Activated CD4-positive, alpha-beta T cell treated with anti-CD3 and anti-CD28 coated beads, Interleukin-2, amount 50 U/mL, for 4 hours (primary cell): Measurements from ENCODE around the gene GRIFIN.

Experiments used
- DNase-seq, 2 experiments: peaks; one replicate each; pipeline ENCODE4 v3.0.0-alpha.2; 2020

The GRIFIN gene

DNA sequence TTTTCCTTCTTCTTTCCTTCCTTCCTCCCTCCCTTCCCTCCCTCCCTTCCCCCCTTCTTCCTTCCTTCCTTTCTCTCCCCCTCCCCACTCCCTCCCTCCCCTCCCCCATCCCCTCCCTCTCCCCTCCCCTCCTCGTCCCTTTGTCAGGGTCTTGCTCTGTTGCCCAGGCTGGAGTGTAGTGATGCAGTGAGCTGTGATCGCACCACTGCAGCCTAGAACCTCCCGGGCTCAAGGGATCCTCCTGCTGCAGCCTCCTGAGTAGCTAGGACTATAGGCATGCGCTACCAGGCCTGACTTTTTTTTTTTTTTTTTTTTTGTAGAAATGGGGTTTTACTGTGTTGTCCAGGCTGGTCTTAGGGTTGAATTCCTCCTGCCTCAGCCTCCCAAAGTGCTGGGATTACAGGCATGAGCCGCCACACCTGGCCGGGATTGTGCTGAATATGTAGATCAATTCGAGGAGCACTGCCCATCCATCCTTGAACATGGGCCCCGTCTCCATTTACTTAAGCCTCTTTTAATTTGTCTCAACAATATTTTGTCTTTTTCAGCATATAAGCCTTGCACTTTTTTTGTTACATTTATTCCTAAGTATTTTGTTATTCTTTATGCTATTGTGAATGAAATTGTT lies 23.4 kb downstream of the GRIFIN start:
- DNase-seq = no peak

DNA sequence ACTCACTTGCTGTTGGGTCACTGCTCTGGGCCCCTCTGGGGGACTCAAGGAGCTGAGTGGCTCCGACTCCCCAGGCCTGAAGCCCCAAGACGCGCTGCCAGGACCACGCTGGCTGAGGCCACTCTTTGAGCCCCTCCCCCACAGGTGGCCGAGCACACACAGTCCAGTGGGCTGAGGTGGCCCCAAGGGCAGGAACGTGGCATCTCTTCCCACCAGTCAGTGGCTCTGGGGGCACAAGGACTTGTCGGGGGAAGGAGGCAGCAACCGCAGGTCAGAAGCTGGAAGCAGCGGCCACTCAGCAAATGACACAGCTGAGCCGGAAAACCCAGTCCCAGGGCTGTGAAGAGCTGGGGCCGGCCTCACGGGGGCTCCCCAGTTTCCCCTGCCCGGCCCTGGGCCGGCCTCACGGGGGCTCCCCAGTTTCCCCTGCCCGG lies 24.1 kb downstream of the GRIFIN start:
- no peak for DNase-seq

- peak; percentile 72 to 75 for DNase-seq
Observed at GRCh38 chr7:2451171-2452073, 24.8 kb downstream of the GRIFIN start.

GRCh38 chr7:2450198-2451107 lies 25.7 kb downstream of the GRIFIN start:
- DNase-seq = no peak

DNA sequence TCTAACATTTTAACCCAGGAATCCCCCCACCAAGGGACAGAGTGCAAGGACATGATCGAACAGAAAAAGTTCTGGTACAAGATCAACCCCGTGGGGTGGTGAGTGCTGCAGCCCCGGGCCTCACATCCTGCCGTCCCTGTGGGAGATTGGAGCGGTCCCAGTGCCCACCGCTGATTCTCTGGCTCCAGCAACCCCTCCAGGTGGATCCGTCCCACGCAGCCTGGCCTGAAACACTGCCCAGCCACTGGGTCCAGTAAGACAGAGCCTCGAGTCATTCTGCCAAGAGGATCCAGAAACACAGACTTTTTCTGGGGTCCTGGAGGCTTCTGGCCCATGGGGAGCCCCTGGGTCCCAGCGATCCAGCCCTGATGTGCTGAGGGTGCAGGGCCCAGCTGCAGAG lies 29.5 kb downstream of the GRIFIN start:
- DNase-seq = no peak

DNA sequence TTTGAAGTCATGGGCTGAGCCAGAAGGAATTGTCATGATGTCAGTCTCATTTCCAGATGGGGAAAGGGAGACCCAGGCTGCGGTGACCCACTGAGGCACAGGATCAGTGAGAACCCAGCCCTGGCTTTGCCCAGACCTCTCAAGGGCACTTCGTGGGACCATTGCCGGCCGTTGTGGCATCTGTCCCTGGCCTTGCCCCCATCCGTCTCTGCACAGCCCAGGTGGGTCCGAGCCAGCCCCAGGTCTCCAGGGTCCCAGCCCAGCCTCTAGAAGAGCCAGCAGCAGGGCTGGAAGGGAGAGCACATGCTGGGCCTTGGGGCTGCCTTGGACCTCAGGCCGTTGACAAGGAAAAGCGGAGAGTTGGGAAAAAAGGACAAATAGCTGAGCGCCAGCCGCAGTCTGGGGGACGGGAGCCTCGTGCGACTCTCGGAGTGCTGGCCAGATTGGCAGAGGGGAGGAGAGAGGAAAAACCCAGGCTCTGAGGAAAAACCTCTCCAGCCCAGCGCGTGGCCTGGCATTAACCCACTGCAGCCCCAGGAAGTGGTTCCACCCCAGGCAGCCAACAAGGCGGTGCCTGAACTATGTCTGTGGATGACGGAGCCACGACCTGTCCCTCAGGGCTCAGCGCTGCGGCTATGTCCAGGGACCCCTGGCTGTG lies 30.2 kb downstream of the GRIFIN start:
- DNase-seq = no peak

DNA sequence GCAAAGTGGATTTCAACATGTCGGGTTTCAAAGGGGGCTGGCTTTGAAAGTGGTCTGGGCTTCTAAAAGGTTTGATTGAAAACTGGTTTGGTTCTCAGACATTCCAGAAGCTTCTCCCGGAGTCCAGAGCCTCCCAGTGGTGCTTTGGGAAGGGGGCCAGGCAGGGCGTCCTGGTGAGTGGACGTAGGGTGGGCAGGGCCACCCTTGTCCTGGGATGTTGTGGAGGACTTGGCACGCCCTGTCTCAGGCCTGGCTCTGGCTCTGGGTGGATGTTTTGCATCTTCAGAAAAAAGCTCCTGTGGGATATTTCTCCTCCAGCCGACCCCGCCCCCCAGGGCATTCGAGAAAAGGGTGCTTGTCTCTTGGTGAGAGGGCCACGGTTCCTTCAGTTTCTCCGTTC lies 31.2 kb downstream of the GRIFIN start:
- no peak for DNase-seq

GRCh38 chr7:2444476-2444875 lies 31.7 kb downstream of the GRIFIN start:
- DNase-seq = no peak

- DNase-seq = no peak
Observed at GRCh38 chr7:2443491-2443890, 32.7 kb downstream of the GRIFIN start.

- no peak for DNase-seq
Observed at GRCh38 chr7:2441430-2442058, 34.7 kb downstream of the GRIFIN start.

DNA sequence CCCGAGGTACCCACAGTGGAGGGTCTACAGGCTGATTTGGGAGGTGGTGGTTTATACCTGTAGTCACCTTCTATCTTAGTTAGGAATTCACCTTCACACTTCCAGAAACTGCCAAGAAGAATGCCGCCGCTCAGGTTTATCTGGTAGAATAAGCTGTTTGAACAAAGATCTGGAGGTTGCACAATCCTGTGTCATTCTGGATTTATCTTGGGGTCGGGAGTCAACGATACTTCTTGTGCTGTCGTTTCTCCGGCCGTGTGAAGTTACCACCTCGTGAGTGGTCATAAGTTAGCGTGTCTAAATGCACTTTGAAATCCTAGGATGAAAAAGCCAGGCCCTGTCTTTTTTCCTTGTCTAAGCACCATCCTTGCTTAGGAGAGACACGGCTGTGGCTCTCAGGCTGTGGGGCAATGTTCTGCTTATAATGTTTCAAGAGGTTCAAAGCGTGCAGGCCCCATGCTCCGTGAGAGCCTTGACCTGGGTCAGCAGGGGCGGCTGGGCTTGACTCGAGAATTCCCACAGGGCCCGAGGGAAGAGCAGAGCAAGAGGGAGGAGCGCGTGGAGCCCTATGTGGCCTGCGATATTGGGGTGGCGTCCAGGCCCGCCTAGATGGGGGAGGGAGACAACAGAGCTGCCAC lies 35.5 kb downstream of the GRIFIN start:
- DNase-seq = no peak

- DNase-seq = no peak
Observed at GRCh38 chr7:2438775-2439174, 37.4 kb downstream of the GRIFIN start.

- DNase-seq = no peak
Observed at GRCh38 chr7:2438186-2438585, 38.0 kb downstream of the GRIFIN start.

DNA sequence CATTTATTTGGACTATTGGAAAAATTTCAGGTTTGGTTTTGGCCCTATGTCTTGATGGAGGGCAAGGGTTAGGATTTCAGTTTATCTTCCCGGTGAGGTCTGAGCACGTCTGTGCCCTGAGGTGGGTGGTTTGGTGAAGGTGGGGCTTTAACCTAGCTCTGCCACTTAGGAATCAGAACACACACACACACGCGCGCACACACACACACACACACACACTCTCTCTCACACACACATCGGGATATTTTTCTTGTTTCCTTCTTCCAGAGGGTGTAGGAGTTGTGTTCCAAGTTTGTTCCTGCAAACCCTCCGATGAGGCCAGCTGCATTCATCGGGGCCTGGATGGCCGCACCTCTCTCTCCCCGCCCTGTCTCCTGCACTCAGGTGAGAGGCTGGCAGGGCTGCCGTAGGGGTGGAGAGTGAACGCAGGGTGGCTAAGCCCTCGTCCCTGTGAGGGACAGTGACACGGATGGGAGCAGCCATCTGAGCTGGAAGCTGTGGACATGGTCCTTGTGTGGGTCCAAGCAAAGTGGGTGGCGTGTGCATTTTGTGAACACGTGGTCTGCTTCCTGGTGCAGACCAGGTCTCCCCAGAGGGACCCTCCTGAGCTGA lies 38.6 kb downstream of the GRIFIN start:
- no peak for DNase-seq

- DNase-seq = no peak
Observed at GRCh38 chr7:2437136-2437535, 39.1 kb downstream of the GRIFIN start.

DNA sequence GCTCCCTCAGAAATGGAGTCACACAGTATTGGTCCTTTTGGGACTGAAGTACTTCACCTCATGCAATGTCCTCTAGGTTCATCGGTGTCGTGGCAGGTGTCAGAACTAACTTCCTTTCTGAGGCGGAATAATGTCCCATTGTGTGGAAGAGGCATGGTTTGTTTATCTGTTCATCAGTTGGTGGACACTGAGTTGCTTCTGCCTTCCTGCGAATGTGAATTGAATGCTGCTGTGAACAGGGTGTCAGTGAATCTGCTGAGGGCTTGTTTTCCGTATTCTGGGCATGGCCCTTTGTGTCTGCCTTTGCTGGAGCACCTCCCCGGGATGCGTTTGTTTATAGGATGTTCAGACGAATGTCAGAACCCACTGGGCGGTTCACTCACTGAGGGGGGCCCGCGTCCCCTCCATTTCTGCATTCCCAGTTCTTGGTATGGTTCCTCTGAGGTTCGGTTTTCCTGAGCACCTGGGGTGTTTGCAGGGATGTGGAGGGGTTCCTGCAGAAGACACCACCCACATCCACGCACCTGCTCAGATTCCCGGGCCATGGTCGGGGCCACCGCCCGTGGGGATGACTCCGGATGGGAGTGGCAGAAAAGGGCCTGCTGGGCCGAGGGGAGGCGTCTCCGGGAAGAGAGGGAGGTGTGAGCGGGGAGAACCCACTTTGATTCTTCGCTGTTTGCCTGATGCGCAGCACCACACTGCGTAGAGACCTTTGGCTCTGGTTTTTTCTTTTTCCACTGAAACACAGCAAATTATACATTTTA lies 39.7 kb downstream of the GRIFIN start:
- no peak for DNase-seq

- DNase-seq = no peak
Observed at GRCh38 chr7:2435146-2435545, 41.1 kb downstream of the GRIFIN start.

DNA sequence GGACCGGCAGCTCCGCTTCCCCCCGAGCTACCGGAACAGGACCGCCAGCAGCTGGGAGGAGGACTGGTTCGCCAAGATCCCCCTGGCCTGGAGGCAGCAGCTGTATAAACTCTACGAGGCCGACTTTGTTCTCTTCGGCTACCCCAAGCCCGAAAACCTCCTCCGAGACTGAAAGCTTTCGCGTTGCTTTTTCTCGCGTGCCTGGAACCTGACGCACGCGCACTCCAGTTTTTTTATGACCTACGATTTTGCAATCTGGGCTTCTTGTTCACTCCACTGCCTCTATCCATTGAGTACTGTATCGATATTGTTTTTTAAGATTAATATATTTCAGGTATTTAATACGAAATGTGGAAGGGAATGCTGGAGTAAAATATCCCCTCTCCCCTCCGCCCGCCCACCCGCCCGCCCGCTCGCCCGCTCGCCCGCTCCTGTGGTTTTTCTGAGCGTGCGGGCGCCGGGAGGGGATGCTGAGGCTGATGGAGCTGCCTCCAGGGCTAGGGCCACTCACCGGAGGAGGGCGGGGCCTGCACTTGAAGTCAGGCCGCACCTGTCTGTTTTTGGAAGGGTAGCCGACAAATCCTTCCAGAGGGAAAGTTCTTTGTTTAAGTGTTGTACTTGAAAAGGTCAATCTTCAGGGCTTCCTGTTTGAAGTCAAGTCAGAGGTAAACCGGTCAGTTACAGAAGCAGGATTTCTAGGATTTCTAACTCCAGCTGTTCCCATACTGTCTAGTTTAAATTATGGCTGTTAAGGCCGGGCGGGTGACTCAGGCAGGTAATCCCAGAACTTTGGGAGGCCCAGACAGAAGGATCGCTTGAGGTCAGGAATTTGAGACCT lies 42.3 kb downstream of the GRIFIN start:
- no peak for DNase-seq

DNA sequence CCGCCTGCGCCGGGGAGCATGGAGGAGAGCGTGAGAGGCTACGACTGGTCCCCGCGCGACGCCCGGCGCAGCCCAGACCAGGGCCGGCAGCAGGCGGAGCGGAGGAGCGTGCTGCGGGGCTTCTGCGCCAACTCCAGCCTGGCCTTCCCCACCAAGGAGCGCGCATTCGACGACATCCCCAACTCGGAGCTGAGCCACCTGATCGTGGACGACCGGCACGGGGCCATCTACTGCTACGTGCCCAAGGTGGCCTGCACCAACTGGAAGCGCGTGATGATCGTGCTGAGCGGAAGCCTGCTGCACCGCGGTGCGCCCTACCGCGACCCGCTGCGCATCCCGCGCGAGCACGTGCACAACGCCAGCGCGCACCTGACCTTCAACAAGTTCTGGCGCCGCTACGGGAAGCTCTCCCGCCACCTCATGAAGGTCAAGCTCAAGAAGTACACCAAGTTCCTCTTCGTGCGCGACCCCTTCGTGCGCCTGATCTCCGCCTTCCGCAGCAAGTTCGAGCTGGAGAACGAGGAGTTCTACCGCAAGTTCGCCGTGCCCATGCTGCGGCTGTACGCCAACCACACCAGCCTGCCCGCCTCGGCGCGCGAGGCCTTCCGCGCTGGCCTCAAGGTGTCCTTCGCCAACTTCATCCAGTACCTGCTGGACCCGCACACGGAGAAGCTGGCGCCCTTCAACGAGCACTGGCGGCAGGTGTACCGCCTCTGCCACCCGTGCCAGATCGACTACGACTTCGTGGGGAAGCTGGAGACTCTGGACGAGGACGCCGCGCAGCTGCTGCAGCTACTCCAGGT lies 43.1 kb downstream of the GRIFIN start:
- no peak for DNase-seq
